RPMI8226 (cell line): ENCODE results near the gene RELN.
A peak's percentile ranks its signal among the peaks of the same experiment; 100 is the strongest.
"Not testable (repeated sequence)": the region's sequence is repeated elsewhere in the genome, so short reads cannot be mapped to it uniquely, and the experiment has no call there.

Source experiments
- DNase-seq: peaks from one replicate; pipeline ENCODE4 v3.0.0-alpha.2; 2015

RELN gene

DNA sequence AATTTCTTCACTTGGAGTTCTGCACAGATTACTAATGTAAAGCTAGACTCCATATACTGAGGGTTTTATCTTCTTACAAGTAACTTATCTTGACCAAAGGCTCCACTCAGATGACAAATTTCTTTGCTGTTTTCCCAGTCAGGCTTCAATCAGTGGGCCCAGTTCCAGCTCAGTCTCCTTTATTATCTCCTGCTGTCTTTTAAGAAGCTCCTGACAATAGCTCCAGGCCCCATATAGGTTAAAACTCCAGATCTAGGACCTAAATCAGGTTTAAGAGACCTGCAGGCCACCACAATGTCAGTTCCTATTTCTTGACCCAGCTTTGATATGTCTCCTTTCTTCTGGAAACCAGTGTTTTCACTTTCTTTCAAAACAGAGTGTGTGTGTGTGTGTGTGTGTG, 165.2 kb downstream of the RELN start:
- DNase-seq: no peak

DNA sequence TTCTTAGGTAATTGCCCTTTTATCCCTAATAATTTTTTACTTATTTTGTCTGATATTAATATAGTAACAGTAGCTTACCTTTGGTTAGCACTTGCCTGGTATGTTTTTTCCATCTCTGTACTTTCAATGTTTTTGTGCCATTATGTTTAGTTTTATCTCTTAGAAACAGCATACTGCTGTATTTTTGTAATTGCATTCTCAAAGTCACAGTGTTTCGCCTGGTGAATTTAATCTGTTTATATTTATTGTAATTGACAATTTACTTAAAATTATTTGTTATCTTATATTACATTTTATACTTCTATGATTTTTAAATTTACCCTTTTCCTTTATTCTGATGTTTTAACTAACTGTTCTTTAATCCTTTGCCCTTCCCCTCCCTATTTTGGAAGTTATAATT, 166.4 kb downstream of the RELN start:
- no peak for DNase-seq

DNA sequence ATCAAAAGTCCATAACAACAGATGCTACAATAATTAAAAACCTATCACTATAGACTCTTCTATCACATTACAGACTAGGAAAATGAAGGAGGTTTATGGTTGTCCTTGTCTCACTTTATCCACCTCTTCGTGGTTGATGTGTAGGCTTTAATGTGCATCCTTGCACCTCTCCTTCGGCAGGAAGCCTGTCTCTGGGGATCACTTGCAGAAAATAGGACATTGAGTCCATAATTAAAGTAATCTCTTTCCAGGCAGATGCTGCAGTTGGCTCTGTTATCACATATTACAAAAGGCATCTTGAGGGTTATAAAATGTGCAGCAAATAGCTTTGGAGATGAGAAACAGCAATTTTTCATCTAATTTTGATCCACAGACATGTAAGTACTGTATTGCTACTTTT, 168.4 kb downstream of the RELN start:
- no peak for DNase-seq

DNA sequence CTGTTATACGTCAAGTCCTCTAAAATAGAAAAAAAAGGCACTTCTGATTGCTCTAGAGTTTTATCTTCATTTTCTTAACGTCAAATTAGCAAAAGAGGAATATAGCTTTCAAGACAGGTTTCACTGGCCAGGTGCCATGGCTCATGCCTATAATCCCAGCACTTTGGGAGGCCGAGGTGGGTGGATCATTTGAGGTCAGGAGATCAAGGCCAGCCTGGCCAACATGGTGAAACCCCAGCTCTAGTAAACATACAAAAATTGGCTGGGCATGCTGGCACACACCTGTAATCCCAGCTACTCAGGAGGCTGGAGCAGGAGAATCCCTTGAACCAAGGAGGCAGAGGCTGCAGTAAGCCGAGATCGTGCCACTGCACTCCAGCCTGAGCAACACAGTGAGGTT, 173.5 kb downstream of the RELN start:
- not testable (repeated sequence) for DNase-seq

DNA sequence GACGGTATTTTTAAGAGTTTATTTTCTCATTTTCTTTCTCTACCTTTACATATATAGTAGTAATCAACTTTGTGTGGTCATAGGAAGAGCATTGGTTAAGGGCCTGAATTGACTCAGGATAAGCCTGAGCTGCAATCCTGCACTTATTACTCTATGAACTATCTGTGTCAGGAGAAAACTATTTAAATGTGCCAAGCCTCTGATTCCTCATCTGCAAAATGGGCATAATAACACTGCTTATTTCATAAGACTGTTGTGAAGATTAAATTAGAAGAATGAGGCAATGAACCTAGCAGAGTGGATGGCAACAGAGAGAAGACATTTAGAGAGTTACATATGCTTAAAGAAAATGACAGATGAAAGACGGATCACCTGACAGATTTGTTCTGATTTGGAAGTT, 175.5 kb downstream of the RELN start:
- no peak for DNase-seq

DNA sequence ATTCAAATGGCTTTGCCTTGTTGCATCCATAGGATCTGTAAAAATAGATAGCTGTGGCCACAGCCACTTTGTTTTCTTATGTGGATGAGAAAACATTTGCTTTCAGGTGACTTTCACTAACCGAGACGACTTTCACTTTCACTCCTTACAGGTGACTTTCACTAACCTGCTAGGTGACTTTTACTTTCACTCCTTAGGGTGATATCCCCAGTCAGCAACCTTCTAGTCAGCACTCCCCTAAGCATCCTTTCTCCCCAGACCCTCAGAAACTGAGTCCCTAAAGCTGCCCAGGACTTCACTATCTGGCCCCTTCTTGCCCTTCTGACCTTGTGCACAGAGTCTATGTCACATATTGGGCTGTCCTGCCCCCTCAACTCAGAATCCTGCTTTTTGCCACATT, 177.5 kb downstream of the RELN start:
- DNase-seq: peak; percentile 41

DNA sequence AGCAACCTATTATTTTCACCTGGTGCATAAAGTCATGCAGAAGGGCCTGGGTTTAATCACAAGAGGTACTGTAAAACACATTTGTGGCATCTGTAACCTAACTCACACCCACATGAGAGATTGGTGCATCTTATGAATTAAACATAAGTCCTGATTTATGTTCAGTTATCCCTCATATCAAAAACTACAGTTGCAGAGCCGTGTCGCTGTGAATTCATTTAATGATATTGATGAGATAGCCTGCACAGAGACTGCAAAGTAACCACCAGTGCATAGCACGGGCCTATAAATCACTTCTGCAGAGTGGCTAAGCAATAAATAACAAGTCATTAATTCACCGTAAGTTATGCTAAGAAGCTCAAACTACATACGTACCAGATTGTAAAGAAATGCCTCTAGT, 178.2 kb downstream of the RELN start:
- no peak for DNase-seq

DNA sequence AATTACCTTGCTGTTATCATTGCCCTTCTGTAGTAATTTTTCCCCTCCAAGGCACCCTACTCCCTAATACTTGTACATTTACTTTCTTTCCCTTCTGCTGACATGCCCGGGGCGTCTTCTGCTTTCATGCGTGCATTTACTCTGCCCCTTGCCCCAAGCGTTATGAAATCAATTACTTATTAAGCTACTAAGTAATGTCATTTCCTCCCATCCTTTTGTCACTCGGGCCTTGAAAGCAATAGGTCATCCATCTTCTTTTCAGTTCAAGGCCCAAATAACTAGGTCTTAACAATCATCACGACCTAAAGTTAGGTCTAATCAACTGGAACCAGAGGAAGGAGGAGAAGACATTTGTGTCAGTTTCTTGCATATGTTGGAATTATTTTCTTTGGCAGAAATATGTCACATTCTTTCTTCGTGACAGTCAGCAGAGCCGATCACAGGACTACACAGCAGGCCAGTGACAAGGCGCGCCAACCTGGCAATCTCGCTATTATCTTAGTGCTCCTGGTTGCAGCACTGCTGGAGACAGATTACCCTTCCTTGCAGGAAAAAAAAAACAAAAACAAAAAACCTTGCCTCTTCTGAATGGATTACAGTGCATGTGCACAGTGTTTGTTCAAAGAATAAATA, 179.2 kb downstream of the RELN start:
- DNase-seq: no peak

DNA sequence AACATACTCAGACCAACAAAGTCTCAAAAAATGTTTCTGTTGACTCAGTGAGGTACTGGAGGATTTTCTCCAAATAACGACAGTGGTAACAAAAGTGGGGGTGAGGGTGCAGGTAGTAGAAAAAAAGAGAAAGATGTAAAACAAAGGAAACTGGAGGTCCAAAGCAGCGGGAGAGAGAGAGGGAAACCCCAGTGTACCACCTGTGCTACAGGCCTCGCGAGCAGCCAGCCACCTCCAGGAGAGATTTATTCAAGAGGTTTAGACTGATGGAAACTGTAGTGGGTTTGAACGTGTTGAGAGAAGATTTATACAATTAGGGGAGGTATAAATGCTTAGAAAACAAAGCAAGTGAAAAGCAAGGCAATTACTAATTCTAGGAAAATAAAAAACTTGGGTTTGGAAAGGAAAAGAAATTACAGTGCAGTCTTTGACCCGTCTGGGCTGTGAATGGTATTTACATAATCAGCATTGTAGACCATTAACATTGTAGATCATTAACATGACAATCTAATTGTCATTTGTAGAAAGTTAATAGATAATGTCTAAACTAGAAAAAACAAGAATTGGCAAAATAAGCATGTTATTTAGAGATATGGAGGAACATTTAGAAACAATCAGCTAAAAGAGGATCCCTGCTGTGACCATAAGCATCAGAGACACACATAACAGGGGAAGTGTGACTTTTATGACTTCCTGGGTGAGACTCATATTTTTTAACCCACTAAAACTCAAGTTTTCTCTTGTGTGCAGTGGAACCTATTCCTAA, 180.0 kb downstream of the RELN start:
- DNase-seq: no peak

DNA sequence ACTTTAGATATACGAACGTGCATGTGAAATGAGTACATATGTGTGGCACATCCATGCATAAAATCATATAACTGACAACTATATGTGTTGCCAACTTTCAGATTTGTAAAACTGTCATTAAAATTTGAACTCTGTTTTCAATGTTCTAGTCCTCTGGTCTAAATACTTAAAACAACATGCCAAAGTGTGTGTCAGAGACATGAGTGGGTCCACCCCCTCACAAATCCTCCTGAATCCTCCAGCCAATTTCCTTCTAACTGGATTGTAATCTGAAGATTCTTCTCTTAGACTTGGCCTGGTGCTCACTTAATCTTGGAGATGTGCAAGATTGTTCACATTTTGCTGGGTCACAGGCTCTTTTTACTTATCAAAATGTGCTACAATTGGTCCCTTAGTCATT, 184.1 kb downstream of the RELN start:
- DNase-seq: no peak

DNA sequence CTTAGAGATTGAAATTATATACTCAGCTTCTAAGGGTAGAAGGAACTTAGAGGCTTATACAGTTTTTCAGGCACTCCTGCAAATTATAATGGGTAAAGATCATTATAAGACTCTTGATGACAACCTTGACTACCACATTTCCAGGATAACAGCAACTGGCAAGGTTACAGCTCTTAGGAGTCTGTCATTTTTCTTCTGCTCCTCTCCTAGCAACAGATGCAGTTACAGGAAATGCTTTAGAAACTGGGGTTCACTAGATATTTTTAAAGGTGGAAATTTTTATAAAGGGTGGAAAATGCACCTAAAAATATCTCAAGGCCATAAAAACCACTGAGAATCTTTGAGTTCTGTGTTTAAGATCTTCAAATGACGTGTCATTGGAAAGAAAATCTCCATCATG, 185.8 kb downstream of the RELN start:
- no peak for DNase-seq

DNA sequence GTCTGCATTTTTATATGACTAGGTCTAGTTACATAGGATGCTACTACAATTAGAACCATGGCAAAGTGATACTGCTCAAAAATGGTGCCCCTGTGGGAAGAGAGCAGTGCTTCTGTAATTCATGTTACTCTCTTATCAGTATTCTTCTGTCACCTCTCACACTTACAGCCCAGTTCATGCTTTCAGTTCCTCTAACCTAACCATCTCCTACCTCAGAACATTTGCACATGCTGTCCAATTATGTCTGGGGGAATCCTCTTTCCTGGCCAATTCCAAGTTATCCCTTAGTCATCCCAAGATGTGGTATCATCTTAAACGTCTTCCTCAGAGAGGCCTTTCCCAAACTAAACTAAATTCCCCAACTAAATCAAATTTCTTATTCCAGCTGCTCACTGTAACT, 190.2 kb downstream of the RELN start:
- no peak for DNase-seq

DNA sequence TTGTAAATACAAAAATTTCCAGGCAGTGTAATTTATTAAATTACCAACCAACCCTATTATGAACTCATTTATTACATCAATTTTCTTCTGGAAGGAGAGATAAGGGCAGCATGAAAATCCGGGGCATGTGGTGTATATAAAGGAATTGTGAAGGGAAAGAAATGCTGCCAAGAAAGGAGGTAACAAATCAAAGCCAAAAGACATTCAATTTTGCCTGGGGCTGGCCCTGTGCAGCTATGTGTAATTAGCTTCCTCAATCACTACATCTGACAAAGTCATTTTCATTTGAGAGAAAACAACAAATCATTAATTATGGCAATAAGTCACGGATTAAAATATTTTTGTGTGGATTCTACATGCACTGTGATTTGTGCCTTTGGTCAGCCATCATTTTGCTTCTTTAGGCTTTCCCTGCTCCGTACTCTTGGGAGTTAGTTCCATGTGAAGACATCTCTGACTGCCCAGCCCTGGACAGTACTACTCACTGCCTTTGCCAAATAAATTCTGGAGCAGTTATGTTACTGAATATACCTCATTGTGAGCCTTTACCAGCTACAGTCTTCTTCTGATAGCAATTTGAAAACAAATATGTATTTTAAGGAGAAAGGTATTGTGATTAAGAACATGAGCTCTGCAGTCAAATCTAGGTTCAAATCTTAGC, 191.7 kb downstream of the RELN start:
- no peak for DNase-seq

DNA sequence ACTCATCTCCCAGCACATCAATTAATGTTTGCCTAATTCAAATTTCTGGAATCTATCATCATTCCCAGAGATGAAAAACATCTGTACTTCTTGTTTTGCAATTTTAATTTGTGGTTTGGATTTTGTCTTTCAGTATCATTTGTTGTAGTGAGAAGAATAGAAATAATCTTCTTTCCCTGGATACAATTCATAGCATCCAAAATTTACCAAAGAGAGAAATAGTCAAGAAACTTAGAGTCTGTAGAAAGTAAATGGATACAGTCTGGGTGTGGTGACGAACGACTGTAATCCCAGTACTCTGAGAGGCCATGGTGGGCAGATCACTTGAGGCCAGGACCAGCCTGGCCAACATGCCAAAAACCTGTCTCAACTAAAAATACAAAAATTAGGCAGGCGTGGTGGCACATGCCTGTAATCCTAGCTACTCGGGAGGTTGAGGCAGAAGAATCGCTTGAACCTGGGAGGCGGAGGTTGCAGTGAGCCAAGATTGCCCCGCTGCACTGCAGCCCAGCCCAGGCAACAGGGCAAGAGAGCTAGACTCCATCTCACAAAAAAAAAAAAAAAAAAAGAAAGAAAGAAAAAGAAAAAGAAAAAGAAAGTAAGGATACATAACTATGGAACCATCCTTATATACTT, 193.0 kb downstream of the RELN start:
- no peak for DNase-seq

DNA sequence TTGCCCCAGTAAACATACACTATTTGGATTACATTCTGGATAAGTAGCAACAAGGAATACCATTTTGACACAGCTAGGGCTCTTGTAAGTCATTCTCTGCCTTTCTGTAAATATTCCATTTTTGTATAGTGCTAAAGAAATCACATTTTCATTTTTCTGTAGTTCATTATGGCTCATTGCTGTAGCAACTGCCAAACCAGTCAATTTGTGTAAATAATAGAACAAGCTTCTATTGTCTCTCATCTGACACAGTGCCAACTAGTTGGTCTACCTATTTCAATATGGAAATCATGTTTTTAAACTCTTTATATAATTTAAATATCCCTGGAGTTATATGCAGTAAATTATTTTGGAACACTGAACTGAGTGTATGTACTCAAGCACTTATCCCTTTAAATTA, 193.7 kb downstream of the RELN start:
- DNase-seq: no peak

DNA sequence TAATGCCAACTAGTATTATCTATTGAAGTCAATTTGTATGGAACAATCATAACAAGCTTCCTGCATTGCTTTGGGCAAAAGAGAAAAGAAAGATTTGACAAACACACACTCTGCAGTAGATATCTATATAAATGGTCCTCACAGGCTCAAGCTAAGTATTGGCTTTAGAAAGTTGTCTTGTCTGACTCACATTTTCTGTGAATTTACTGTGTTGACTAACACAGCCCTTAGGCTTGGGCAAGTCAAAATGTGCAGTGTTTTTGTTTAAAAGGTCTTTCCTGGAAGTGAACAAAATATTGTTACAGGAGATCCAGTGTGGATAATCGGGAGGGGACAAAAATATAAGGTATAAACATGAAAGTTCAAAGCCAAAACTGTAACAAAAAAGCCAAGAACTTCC, 194.4 kb downstream of the RELN start:
- DNase-seq: no peak

DNA sequence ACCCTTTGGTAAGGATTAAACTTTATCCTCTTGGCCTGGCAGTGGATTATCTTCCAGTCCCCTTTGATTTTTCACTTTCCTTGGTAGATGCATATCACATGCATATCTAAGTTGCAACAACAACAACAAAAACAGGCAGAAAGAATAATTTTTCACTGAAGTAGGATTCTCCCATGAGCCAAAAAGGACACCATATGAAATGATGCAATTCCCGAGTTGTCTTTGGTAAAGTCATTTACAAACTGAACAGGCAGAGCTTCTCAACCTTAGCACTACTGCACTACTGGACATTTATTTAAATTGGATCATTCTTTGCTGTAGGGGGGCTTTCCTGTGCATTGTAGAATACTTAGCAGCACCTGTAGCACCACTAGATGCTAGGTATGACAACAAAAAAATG, 195.0 kb downstream of the RELN start:
- no peak for DNase-seq

DNA sequence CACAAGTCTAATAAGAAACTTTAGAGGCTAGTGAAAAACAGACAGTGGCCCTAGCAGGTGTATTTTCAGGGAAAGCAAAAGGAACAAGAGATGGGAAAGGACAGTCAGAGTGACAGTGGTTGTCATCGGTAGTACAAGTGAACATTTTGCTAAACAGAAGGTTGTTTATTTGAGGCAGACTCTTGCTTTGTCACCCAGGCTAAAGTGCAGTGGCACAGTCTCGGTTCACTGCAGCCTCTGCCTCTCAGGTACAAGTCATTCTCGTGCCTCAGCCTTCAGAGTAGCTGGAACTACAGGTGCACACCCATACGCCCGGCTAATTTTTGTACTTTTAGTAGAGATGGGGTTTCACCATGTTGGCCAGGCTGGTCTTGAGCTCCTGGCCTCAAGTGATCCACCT, 195.8 kb downstream of the RELN start:
- DNase-seq: no peak

DNA sequence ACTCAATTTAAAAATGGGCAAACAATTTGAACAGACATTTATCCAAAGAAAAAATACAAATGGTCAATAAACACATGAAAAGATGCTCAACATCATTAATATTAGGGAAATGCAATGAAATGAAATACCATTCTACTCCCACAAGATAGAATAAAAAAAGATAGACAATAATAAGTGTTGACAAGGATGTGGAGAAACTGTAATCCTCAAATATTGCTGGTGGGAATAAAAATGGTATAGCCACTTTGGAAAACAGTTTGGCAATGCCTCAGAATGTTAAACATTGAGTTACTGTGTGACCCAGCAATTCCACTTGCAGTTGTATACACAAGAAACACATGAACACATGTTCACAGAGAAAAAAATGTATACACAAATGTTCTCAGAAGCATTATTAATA, 197.6 kb downstream of the RELN start:
- DNase-seq: no peak

DNA sequence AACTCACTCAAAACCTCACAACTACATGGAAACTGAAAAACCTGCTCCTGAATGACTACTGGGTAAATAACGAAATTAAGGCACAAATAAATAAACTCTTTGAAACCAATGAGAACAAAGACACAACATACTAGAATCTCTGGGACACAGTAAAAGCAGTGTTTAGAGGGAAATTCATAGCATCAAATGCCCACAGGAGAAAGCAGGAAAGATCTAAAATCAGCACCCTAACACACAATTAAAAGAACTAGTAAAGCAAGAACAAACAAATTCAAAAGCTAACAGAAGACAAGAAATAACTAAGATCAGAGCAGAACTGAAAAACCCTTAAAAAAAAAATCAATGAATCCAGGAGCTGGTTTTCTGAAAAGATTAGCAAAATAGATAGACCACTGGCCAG, 202.4 kb downstream of the RELN start:
- DNase-seq: not testable (repeated sequence)

DNA sequence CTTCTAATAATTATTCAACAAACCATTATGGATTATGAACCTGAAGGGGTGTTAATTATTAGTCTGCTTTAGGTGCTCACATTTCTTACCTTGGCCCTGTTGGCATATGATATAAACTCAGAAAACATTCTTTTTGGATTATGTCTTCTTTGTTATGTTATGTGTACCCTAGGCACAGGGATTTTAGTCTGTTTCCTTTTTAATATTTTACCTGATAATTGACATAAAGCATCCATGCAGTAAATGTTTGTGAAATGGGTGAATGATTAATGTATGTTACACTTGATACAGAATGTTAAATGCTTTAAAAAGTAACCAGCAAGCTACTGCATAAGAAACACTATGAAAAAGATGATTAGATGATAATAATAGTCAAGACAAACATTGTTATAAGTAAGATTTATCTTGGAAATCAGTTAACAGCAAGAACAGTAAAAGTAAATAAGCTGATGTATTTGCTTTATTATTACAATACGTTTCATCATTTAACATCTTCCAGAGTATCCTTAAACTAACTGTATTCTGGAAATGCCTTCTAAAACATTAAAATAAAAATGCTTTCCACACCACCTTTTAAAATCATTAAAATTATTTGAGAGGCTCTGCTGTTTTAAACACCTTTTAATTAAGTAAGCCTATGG, 204.7 kb downstream of the RELN start:
- no peak for DNase-seq

DNA sequence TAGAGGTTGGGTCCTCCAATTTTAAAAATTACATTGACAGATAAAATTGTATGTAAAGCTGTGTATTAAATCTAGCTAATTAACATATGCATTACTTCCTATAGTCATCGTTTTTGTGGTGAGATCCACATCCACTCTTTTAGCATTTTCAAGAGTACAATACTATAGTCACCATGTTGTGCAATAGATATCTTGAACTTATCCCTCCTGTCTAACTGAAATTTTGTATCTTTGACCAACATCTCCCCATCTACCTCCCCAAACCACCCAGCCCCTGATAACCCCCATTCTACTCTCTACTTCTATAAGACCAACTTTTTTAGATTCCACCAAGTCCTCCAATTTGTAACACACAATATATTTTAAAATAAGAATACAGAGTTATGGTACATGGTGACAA, 208.0 kb downstream of the RELN start:
- DNase-seq: no peak

DNA sequence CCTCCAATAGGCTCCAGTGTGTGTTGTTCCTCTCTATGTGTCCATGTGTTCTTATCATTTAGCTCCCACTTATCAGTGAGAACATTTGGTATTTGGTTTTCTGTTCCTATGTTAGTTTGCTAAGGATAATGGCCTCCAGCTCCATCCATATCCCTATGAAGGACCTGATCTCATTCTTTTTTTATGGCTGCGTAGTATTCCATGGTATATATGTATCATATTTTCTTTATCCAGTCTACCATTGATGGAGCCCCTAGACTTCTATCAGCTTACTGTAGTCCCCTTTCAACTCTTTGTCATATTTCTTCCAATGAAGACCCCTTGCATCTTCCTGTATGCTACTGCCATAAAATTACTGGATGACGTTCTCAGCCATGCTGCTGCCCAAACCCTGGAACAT, 208.9 kb downstream of the RELN start:
- DNase-seq: not testable (repeated sequence)
